ENCODE measurements around the gene NME7.

DNA sequence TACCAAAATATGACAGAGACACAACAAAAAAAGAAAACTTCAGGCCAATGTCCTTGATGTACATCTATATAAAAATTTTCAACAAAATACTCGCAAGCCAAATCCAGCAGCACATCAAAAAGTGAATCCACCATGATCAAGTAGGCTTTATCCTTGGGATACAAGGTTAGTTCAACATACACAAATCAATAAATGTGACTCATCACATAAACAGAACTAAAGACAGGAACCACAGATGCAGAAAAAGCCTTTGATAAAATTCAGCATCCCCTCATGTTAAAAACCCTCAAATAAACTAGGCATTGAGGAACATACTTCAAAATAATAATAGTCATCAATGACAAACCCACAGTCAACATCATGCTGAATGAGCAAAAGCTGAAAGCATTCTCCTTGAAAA, 101.5 kb downstream of the NME7 start:
- no peak for TF ChIP-seq POLR2A (IDR thresholded peaks at IDR 0.05)
- TF ChIP-seq, protein P1, sequence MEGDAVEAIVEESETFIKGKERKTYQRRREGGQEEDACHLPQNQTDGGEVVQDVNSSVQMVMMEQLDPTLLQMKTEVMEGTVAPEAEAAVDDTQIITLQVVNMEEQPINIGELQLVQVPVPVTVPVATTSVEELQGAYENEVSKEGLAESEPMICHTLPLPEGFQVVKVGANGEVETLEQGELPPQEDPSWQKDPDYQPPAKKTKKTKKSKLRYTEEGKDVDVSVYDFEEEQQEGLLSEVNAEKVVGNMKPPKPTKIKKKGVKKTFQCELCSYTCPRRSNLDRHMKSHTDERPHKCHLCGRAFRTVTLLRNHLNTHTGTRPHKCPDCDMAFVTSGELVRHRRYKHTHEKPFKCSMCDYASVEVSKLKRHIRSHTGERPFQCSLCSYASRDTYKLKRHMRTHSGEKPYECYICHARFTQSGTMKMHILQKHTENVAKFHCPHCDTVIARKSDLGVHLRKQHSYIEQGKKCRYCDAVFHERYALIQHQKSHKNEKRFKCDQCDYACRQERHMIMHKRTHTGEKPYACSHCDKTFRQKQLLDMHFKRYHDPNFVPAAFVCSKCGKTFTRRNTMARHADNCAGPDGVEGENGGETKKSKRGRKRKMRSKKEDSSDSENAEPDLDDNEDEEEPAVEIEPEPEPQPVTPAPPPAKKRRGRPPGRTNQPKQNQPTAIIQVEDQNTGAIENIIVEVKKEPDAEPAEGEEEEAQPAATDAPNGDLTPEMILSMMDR (IDR thresholded peaks at IDR 0.05), result no peak
- no peak for TF ChIP-seq POLR2AphosphoS5 (IDR thresholded peaks at IDR 0.05; ENCODE audit: insufficient read depth in 1 of 2, low read depth in 1 of 2)

All from vagina (tissue), 2 donors.